T-helper 1 cell treated with Interleukin-12 subunit alpha and Interleukin-12 subunit beta and Interleukin-4 antibody, amounts not matched to agents 30 μg/mL and 1 μg/mL, for 36 hours (primary cell): ENCODE results near the gene CCDC80.

Source experiments
- H3K27ac Mint-ChIP-seq: one replicate; pipeline ENCODE4 v1.8.0; 2021; ENCODE audit warnings: mild to moderate bottlenecking, mixed read lengths
- H3K27me3 Mint-ChIP-seq: one replicate; pipeline ENCODE4 v1.8.0; 2021; ENCODE audit warnings: low read depth, mixed read lengths
- H3K36me3 Mint-ChIP-seq: one replicate; pipeline ENCODE4 v1.8.0; 2021; ENCODE audit warnings: low read depth, mixed read lengths
- H3K4me1 Mint-ChIP-seq: one replicate; pipeline ENCODE4 v1.8.0; 2021; ENCODE audit warnings: low read depth, mixed read lengths
- H3K4me3 Mint-ChIP-seq: one replicate; pipeline ENCODE4 v1.8.0; 2021; ENCODE audit warnings: mild to moderate bottlenecking, moderate library complexity, mixed read lengths
- H3K9me3 Mint-ChIP-seq: one replicate; pipeline ENCODE4 v1.8.0; 2021; ENCODE audit warnings: mixed read lengths

Gene CCDC80

DNA sequence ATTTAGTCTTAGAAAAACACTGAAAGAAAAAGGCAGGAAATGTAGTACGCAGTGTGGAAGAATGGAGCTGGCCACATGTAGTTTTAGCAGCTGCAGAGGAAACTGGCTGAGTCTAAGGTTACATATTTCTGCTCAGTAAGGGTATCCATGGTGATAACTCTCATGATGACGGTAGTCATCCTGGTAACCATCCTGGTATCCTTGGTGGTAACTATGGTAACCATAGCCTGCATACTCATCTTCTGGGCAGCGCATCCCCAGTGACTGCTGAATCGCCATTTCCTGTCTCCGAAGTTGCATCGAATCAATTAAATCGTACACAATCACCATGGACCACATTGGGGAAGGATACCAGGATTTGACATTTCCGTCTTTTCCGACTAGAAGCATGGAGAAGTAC is 35.7 kb downstream of the CCDC80 start:
- Mint-ChIP-seq H3K4me3 (no peak overlapping the region), H3K27ac (no peak overlapping the region), H3K27me3 (peaks cover 8% of the 10 kb centered on the region), H3K4me1 (peaks cover 20% of the 10 kb centered on the region), H3K36me3 (peaks cover 2% of the 10 kb centered on the region), H3K9me3 (no peaks in the 10 kb centered on the region)

DNA sequence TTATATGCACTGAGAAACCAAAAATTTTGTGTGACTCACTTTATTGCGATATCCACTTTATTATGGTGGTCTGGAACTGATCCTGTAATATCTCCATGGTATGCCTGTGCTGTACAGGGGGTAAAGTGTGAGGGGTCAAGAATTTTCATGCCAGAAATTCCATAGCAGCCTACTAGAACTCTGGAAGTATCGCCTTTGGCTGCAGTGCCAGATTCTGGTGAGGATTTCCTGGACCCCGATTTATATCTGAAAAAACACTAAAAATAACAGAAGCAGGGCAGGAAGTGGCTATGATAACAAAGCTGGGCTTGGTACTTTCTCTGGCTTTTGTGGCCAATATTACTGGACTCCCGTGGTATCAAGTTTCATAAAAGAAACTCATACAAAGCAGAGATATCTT is 36.4 kb downstream of the CCDC80 start:
- Mint-ChIP-seq H3K36me3 (peaks cover 2% of the 10 kb centered on the region), H3K4me3 (no peak overlapping the region), H3K4me1 (peaks cover 20% of the 10 kb centered on the region), H3K27ac (no peak overlapping the region), H3K27me3 (peaks cover 6% of the 10 kb centered on the region), H3K9me3 (no peaks in the 10 kb centered on the region)

GRCh38 chr3:112602217-112602838 is 38.6 kb downstream of the CCDC80 start:
- H3K9me3 Mint-ChIP-seq, result no peaks in the 10 kb centered on the region
- no peak overlapping the region for H3K27ac Mint-ChIP-seq
- H3K4me3 Mint-ChIP-seq, result no peak overlapping the region
- peaks cover 2% of the 10 kb centered on the region for H3K36me3 Mint-ChIP-seq
- H3K27me3 Mint-ChIP-seq, result no peaks in the 10 kb centered on the region
- H3K4me1 Mint-ChIP-seq, result peaks cover 20% of the 10 kb centered on the region

GRCh38 chr3:112598731-112599130 is 42.2 kb downstream of the CCDC80 start:
- H3K9me3 Mint-ChIP-seq, result no peaks in the 10 kb centered on the region
- peaks cover 13% of the 10 kb centered on the region for H3K4me1 Mint-ChIP-seq
- H3K36me3 Mint-ChIP-seq, result peaks cover 2% of the 10 kb centered on the region
- H3K27ac Mint-ChIP-seq, result no peak overlapping the region
- H3K4me3 Mint-ChIP-seq, result no peak overlapping the region
- no peaks in the 10 kb centered on the region for H3K27me3 Mint-ChIP-seq

DNA sequence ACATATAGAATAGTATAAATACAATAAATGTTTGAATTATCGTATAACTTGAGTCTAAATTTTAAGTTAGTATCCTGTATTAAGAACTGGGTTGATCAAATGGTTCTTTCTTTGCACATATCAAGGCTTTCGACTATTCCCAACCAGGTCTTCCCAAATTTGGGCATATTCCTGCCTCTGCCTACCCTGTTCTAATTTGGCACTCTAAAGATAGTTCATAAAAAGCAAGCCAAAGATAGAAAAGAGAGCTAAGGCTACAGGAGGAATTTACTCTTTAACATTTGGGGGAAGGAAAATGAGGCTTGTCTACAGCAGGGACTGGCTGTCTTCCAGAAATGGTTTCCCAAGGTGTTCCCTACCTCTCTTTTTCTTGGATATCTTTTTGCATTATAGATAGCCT is 43.0 kb downstream of the CCDC80 start:
- Mint-ChIP-seq H3K36me3 (peaks cover 8% of the 10 kb centered on the region), H3K27me3 (no peaks in the 10 kb centered on the region), H3K9me3 (peaks cover 3% of the 10 kb centered on the region), H3K4me1 (peaks cover 11% of the 10 kb centered on the region), H3K27ac (no peak overlapping the region), H3K4me3 (no peak overlapping the region)

DNA sequence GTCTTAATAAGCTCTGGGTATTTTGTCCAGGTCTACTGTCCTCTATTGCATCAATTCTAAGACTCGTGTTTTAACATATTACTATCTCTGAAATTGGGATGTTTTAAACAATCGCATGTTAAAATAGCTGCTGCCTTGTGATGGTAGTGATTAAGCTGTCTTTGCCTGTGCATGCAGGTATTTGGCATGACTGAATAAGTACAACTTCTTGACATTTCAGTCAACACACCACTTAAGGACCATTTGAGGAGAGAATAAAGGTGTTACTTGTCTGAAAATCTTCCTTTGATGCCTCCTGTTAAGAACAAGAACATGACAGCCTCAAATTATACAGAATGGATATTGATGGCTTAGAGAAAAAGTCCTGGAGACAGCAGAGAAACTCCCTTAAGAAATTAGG is 46.1 kb downstream of the CCDC80 start:
- Mint-ChIP-seq H3K36me3 (peaks cover 26% of the 10 kb centered on the region), H3K27me3 (no peaks in the 10 kb centered on the region), H3K4me1 (peaks cover 5% of the 10 kb centered on the region), H3K27ac (no peak overlapping the region), H3K4me3 (no peak overlapping the region), H3K9me3 (peaks cover 11% of the 10 kb centered on the region)

DNA sequence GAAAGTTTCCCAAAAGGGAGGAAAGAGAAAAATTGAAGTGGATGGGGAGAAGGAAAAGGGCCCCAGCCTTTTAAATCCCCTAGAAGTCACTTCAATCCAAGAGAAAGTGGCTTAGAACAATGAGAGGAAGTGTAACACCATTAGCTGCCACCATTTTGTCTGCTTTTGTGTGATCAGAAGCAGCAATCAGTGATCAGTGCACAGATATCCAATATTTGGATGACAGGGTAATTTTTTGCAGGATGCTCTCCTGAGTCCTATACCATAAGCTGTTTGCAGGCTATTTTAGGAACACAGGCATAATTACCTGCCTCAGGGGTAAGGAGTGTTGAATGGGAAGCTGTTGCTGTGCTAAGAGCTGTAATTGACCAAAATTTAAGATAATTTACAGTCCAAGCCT is 47.7 kb downstream of the CCDC80 start:
- Mint-ChIP-seq H3K9me3 (peaks cover 11% of the 10 kb centered on the region), H3K36me3 (peaks cover 32% of the 10 kb centered on the region), H3K27ac (no peak overlapping the region), H3K4me1 (peaks cover 5% of the 10 kb centered on the region), H3K4me3 (no peak overlapping the region), H3K27me3 (no peaks in the 10 kb centered on the region)

- no peaks in the 10 kb centered on the region for H3K27me3 Mint-ChIP-seq
- no peak overlapping the region for H3K27ac Mint-ChIP-seq
- no peak overlapping the region for H3K4me3 Mint-ChIP-seq
- peaks cover 2% of the 10 kb centered on the region for H3K9me3 Mint-ChIP-seq
- peaks cover 40% of the 10 kb centered on the region for H3K36me3 Mint-ChIP-seq
- H3K4me1 Mint-ChIP-seq, result peaks cover 11% of the 10 kb centered on the region
Observed at GRCh38 chr3:112587336-112587735, 53.6 kb downstream of the CCDC80 start.

DNA sequence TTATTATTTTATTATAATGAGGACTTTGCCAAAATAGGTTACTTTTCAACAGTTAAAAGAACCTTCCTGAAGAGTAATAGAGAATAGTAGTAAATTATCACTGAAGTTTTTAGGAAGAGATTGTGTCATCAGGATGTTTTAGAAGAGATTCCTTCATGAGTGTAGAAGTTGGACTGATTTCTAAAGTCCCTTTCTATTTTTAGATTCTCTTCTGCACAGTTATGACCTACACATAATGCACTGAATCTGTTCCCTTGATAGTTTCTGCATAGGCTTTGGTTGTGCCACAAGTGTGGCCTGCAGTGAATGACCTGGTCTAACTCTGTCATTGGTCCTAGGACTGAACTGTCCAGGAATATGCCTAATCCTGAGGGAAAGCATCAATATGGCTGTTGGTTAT is 55.2 kb downstream of the CCDC80 start:
- Mint-ChIP-seq H3K9me3 (no peaks in the 10 kb centered on the region), H3K27me3 (no peaks in the 10 kb centered on the region), H3K4me1 (peaks cover 12% of the 10 kb centered on the region), H3K27ac (no peak overlapping the region), H3K36me3 (peaks cover 31% of the 10 kb centered on the region), H3K4me3 (no peak overlapping the region)

GRCh38 chr3:112583105-112583504 is 57.8 kb downstream of the CCDC80 start:
- H3K4me1 Mint-ChIP-seq, result peaks cover 10% of the 10 kb centered on the region

GRCh38 chr3:112582244-112582874 is 58.6 kb downstream of the CCDC80 start:
- H3K27me3 Mint-ChIP-seq, result no peaks in the 10 kb centered on the region
- H3K36me3 Mint-ChIP-seq, result peaks cover 17% of the 10 kb centered on the region

More at GRCh38 chr3:112583105-112583504, 57.8 kb downstream of the CCDC80 start:
- no peaks in the 10 kb centered on the region for H3K27me3 Mint-ChIP-seq
- no peak overlapping the region for H3K27ac Mint-ChIP-seq
- H3K4me3 Mint-ChIP-seq, result no peak overlapping the region
- H3K9me3 Mint-ChIP-seq, result no peaks in the 10 kb centered on the region
- peaks cover 21% of the 10 kb centered on the region for H3K36me3 Mint-ChIP-seq

GRCh38 chr3:112579697-112580096 is 61.2 kb downstream of the CCDC80 start:
- H3K4me3 Mint-ChIP-seq, result no peak overlapping the region
- no peaks in the 10 kb centered on the region for H3K27me3 Mint-ChIP-seq
- H3K36me3 Mint-ChIP-seq, result peaks cover 4% of the 10 kb centered on the region
- no peak overlapping the region for H3K27ac Mint-ChIP-seq
- H3K9me3 Mint-ChIP-seq, result no peaks in the 10 kb centered on the region
- peaks cover 3% of the 10 kb centered on the region for H3K4me1 Mint-ChIP-seq

More at GRCh38 chr3:112582244-112582874, 58.6 kb downstream of the CCDC80 start:
- no peak overlapping the region for H3K4me3 Mint-ChIP-seq
- no peak overlapping the region for H3K27ac Mint-ChIP-seq
- H3K4me1 Mint-ChIP-seq, result peaks cover 7% of the 10 kb centered on the region
- no peaks in the 10 kb centered on the region for H3K9me3 Mint-ChIP-seq

DNA sequence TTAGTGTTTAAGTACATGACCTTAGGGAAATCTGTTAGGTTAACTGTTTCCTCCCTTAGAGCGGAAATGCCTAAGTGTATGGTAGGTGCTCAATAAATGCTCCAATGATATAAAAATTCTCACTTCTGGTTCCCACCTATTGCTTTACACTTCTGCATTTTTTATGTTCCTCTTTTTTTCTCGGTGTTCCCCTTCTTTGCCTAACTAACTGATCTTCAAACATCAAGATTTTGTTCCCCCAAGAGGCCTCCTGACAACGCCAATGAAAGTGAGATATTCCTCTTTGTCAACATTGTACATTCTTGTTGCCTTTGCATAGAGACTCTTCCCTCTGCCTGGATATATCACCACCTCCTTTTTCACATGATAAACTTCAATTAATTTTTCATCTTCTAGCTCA is 61.7 kb downstream of the CCDC80 start:
- H3K27ac Mint-ChIP-seq, result no peak overlapping the region
- peaks cover 3% of the 10 kb centered on the region for H3K4me1 Mint-ChIP-seq
- peaks cover 4% of the 10 kb centered on the region for H3K36me3 Mint-ChIP-seq
- H3K27me3 Mint-ChIP-seq, result no peaks in the 10 kb centered on the region
- H3K9me3 Mint-ChIP-seq, result no peaks in the 10 kb centered on the region
- H3K4me3 Mint-ChIP-seq, result no peak overlapping the region

GRCh38 chr3:112572701-112573100 is 68.2 kb downstream of the CCDC80 start:
- H3K4me3 Mint-ChIP-seq, result no peak overlapping the region
- H3K27ac Mint-ChIP-seq, result no peak overlapping the region
- H3K9me3 Mint-ChIP-seq, result no peaks in the 10 kb centered on the region
- peaks cover 24% of the 10 kb centered on the region for H3K36me3 Mint-ChIP-seq
- no peaks in the 10 kb centered on the region for H3K27me3 Mint-ChIP-seq
- peaks cover 7% of the 10 kb centered on the region for H3K4me1 Mint-ChIP-seq

DNA sequence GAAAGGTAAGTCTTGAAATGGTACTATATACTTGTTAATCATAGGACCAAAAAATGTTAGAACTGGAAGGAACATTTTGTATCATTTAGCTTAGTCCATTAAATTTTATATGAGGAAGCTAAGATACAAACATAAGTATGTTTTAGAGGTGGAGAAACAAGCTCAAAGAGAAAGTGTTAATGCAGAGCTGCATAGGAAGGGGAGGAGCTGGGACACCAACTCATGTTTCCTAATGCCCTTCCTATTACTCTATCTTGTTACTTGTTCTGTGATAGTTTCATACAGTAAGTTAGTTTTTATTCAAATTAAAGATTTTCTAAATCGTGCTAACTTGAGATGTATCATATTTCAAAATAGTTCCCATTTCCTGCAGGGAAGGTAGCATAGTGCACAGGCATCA is 71.7 kb downstream of the CCDC80 start:
- no peak overlapping the region for H3K27ac Mint-ChIP-seq
- H3K9me3 Mint-ChIP-seq, result no peaks in the 10 kb centered on the region
- peaks cover 35% of the 10 kb centered on the region for H3K36me3 Mint-ChIP-seq
- no peaks in the 10 kb centered on the region for H3K27me3 Mint-ChIP-seq
- peaks cover 10% of the 10 kb centered on the region for H3K4me1 Mint-ChIP-seq
- no peak overlapping the region for H3K4me3 Mint-ChIP-seq
